ENCODE data around the gene EGFLAM. TPM values are rescaled to one million over a fixed set of nuclear protein-coding genes. Genes with fewer than 3 reads are reported as not detected.

The EGFLAM gene
- total and polyA plus RNA-seq, 10 of the 15 experiments (the other 5 are each of a cell fraction or from before 2014, with no cell fraction given) = 0.37 TPM; not detected in 9

DNA sequence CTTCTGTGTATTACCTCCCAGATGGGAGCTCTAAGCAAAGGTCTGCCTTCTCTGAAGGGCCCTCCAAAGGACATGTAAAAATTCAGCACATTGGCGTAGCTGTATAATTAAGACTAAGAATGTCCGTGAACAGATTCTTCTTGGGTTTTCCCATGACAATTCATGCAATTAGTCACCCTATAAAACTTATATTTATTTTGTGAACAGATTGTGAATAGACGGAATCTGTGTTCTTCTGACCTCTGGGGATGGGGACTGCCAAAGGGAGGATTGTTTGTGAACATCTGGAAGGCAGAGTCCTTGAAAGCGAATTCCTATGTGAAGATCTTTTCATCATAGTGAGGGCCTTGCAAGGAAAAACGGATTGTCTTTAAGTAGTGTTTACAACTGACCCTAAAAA, 111.3 kb downstream of the EGFLAM start:
- no peaks in the 10 kb centered on the region for H4K20me1 ChIP-seq (ENCODE audit: control insufficient read depth, insufficient read depth)
- H3K79me2 ChIP-seq (ENCODE audit: control insufficient read depth, insufficient read depth, low read length) = no peaks in the 10 kb centered on the region
- no peak for FAIRE-seq
- ChIA-PET RAD21 (ENCODE audit: unreplicated experiment) (no interaction called here), POLR2A (no interaction called here), SMC1A (ENCODE audit: uncharacterized antibody, unreplicated experiment) (no interaction called here), CTCF (interaction anchor here (1.2 kb wide), 1 partner anchor 13 kb away, joined by 7 read pairs; no protein-coding TSS in a partner anchor)
- BruUV-seq (replicated peaks) = no TSS peak
- H3K9ac ChIP-seq (ENCODE audit: control insufficient read depth, insufficient read depth, low read length) = no peak overlapping the region
- H3K4me3 ChIP-seq = no peak overlapping the region
- H3K4me2 ChIP-seq (ENCODE audit: control insufficient read depth, insufficient read depth) = no peak overlapping the region
- no peaks in the 10 kb centered on the region for H3K27me3 ChIP-seq (replicated peaks in 1 of 2; ENCODE audit: control insufficient read depth in 2 of 2, insufficient read depth in 2 of 2, low read length in 1 of 2)
- no peak for ATAC-seq
- no peak overlapping the region for H2AFZ ChIP-seq (ENCODE audit: control insufficient read depth, low read depth, low read length)
- no peaks in the 10 kb centered on the region for H3K4me1 ChIP-seq (ENCODE audit: control insufficient read depth, insufficient read depth, low read length)
- in situ Hi-C loops (cut with MboI) (no loop called here), intact Hi-C loops (cut with micrococcal nuclease; ENCODE audit: unreplicated experiment) (no loop called here)
- no peak overlapping the region for H3K27ac ChIP-seq (ENCODE audit: control insufficient read depth, insufficient read depth)
- 11% methylated on average over 5 of the region's 5 CpGs for WGBS (ENCODE audit: insufficient coverage, insufficient replicate concordance, low lambda C conversion rate, missing lambda C conversion rate)
- TF ChIP-seq NR2C1 (IDR thresholded peaks at IDR 0.05) (no peak), NRF1 (conservative IDR thresholded peaks at IDR 0.05; ENCODE audit: low read depth, low read length) (no peak), FOS (IDR thresholded peaks at IDR 0.05; ENCODE audit: borderline replicate concordance, extremely low read depth, insufficient read length) (no peak), SMC3 (IDR thresholded peaks at IDR 0.05; ENCODE audit: borderline replicate concordance, low read length) (no peak), CBFB (IDR thresholded peaks at IDR 0.05; ENCODE audit: low read depth) (no peak), TARDBP (IDR thresholded peaks at IDR 0.05; ENCODE audit: borderline replicate concordance) (no peak), YY1 (IDR thresholded peaks at IDR 0.05; ENCODE audit: low read depth, low read length) (no peak), HDAC2 (IDR thresholded peaks at IDR 0.05) (no peak), JUND (IDR thresholded peaks at IDR 0.05; ENCODE audit: low read depth, low read length) (no peak), YBX1 (IDR thresholded peaks at IDR 0.05) (no peak), KAT2A (conservative IDR thresholded peaks at IDR 0.05; ENCODE audit: control insufficient read depth, low read depth, low read length) (no peak), KLF5 (IDR thresholded peaks at IDR 0.05; ENCODE audit: partially characterized antibody) (no peak), SP1 (IDR thresholded peaks at IDR 0.05; ENCODE audit: low read depth, low read length) (no peak), ZNF207 (IDR thresholded peaks at IDR 0.05; ENCODE audit: borderline replicate concordance) (no peak), POLR2A (IDR thresholded peaks at IDR 0.05; ENCODE audit: low read depth, low read length) (no peak)
- TF ChIP-seq, protein P1, sequence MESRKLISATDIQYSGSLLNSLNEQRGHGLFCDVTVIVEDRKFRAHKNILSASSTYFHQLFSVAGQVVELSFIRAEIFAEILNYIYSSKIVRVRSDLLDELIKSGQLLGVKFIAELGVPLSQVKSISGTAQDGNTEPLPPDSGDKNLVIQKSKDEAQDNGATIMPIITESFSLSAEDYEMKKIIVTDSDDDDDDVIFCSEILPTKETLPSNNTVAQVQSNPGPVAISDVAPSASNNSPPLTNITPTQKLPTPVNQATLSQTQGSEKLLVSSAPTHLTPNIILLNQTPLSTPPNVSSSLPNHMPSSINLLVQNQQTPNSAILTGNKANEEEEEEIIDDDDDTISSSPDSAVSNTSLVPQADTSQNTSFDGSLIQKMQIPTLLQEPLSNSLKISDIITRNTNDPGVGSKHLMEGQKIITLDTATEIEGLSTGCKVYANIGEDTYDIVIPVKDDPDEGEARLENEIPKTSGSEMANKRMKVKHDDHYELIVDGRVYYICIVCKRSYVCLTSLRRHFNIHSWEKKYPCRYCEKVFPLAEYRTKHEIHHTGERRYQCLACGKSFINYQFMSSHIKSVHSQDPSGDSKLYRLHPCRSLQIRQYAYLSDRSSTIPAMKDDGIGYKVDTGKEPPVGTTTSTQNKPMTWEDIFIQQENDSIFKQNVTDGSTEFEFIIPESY (IDR thresholded peaks at IDR 0.05) = no peak
- TF ChIP-seq, protein P2, sequence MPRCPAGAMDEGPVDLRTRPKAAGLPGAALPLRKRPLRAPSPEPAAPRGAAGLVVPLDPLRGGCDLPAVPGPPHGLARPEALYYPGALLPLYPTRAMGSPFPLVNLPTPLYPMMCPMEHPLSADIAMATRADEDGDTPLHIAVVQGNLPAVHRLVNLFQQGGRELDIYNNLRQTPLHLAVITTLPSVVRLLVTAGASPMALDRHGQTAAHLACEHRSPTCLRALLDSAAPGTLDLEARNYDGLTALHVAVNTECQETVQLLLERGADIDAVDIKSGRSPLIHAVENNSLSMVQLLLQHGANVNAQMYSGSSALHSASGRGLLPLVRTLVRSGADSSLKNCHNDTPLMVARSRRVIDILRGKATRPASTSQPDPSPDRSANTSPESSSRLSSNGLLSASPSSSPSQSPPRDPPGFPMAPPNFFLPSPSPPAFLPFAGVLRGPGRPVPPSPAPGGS (IDR thresholded peaks at IDR 0.05; ENCODE audit: borderline replicate concordance, insufficient read depth, low read depth, low read length, poor library complexity, severe bottlenecking) = no peak
- TF ChIP-seq, protein P3, sequence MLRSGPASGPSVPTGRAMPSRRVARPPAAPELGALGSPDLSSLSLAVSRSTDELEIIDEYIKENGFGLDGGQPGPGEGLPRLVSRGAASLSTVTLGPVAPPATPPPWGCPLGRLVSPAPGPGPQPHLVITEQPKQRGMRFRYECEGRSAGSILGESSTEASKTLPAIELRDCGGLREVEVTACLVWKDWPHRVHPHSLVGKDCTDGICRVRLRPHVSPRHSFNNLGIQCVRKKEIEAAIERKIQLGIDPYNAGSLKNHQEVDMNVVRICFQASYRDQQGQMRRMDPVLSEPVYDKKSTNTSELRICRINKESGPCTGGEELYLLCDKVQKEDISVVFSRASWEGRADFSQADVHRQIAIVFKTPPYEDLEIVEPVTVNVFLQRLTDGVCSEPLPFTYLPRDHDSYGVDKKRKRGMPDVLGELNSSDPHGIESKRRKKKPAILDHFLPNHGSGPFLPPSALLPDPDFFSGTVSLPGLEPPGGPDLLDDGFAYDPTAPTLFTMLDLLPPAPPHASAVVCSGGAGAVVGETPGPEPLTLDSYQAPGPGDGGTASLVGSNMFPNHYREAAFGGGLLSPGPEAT (IDR thresholded peaks at IDR 0.05; ENCODE audit: low read depth) = no peak
- DNase-seq (ENCODE audit: low read depth, low spot score) = no peak
- H3K36me3 ChIP-seq (ENCODE audit: control insufficient read depth in 2 of 2, insufficient read depth in 2 of 2, low read length in 1 of 2) = no peaks in the 10 kb centered on the region
- H3K9me3 ChIP-seq (replicated peaks; ENCODE audit: control insufficient read depth, insufficient read depth, low read length) = no peaks in the 10 kb centered on the region

Data from GM12878 (cell line).